T-cell (primary cell): ENCODE results near the gene FBXW7. TPM values are rescaled to one million over a fixed set of nuclear protein-coding genes. Genes with fewer than 3 reads are reported as not detected.

Source experiments
- ATAC-seq, 4 experiments: fragments of 200-7000 bp in 3 of 4; fragments of 150-1000 bp in 1 of 4; cut with Tn5 transposase; replicated peaks in 1 of 4; 1 replicate in 3 of 4; 2 replicates in 1 of 4; pipeline ENCODE4 v1.10.0; 2021; ENCODE audit warnings: moderate library complexity in 3 of 4, mild to moderate bottlenecking in 2 of 4, moderate number of reproducible peaks in 1 of 4
- CTCF ChIA-PET, 2 donors: fragments of 300-600 bp; sonication (Branson Sonifier 250); formaldehyde crosslinking; loops; one replicate each; lab custom pipeline; 2022; ENCODE audit warnings: antibody characterized with exemption in 2 of 2; lab: Charles Lee
- POLR2A ChIA-PET, 2 donors: fragments of 300-600 bp; sonication (Branson Sonifier 250); formaldehyde crosslinking; loops; one replicate each; lab custom pipeline; 2022; ENCODE audit warnings: antibody characterized with exemption in 2 of 2; lab: Charles Lee
- DNase-seq, 35 experiments: peaks; one replicate each; pipeline versions ENCODE4 v3.0.0 to v3.0.0-alpha.2; 2013 to 2023
- H3K27ac ChIP-seq: one replicate; pipeline ENCODE4 v1.5.1; 2013; ENCODE audit warnings: low read length
- H3K27me3 ChIP-seq, 2 experiments: replicated peaks in 1 of 2; 1 replicate in 1 of 2; 2 replicates in 1 of 2; pipeline versions ENCODE4 v1.6.1 to v1.7.0; 2013; ENCODE audit warnings: low read length in 1 of 2, mixed read lengths in 1 of 2; ENCODE audit not compliant: control insufficient read depth in 2 of 2, insufficient read depth in 2 of 2; ENCODE audit errors: extremely low read depth in 1 of 2
- H3K36me3 ChIP-seq, 2 donors: 1 replicate in 1 of 2; 2 replicates in 1 of 2; pipeline versions ENCODE4 v1.6.1 to v1.7.0; 2013; ENCODE audit warnings: low read length in 1 of 2; ENCODE audit not compliant: control insufficient read depth in 2 of 2, insufficient read depth in 1 of 2; ENCODE audit errors: extremely low read depth in 1 of 2
- H3K4me1 ChIP-seq, 2 experiments: 1 replicate in 1 of 2; 2 replicates in 1 of 2; pipeline versions ENCODE4 v1.6.1 to v1.7.0; 2013; ENCODE audit warnings: low read length in 2 of 2, mixed read lengths in 1 of 2; ENCODE audit not compliant: insufficient read depth in 2 of 2, control insufficient read depth in 1 of 2; ENCODE audit errors: extremely low read depth in 1 of 2
- H3K4me3 ChIP-seq, 2 donors: 1 replicate in 1 of 2; 2 replicates in 1 of 2; pipeline versions ENCODE4 v1.5.1 to v1.7.0; 2013; ENCODE audit warnings: mild to moderate bottlenecking in 2 of 2, low read length in 1 of 2, moderate library complexity in 1 of 2; ENCODE audit not compliant: control insufficient read depth in 1 of 2; ENCODE audit errors: extremely low read depth in 1 of 2
- H3K9me3 ChIP-seq: 2 replicates; pipeline ENCODE4 v1.7.0; 2013
- H3K27ac Mint-ChIP-seq, 2 donors: one replicate each; pipeline ENCODE4 v1.8.0; 2020 to 2021; ENCODE audit warnings: mild to moderate bottlenecking in 2 of 2, mixed read lengths in 2 of 2
- H3K27me3 Mint-ChIP-seq, 2 donors: one replicate each; pipeline ENCODE4 v1.8.0; 2021 to 2022; ENCODE audit warnings: mixed read lengths in 2 of 2
- H3K36me3 Mint-ChIP-seq: one replicate; pipeline ENCODE4 v1.8.0; 2021; ENCODE audit warnings: mixed read lengths
- H3K4me1 Mint-ChIP-seq, 3 donors: one replicate each; pipeline ENCODE4 v1.8.0; 2020 to 2022; ENCODE audit warnings: mixed read lengths in 3 of 3, mild to moderate bottlenecking in 1 of 3
- H3K4me3 Mint-ChIP-seq, 3 donors: one replicate each; pipeline ENCODE4 v1.8.0; 2020 to 2022; ENCODE audit warnings: mild to moderate bottlenecking in 3 of 3, mixed read lengths in 3 of 3, moderate library complexity in 3 of 3
- H3K9me3 Mint-ChIP-seq, 3 donors: one replicate each; pipeline ENCODE4 v1.8.0; 2020 to 2022; ENCODE audit warnings: mixed read lengths in 3 of 3
- WGBS: methylation state at CpG from one replicate; pipeline ENCODE4 v1.1.5; 2013; ENCODE audit warnings: missing lambda C conversion rate; ENCODE audit not compliant: insufficient coverage; 5-methylcytosine and 5-hydroxymethylcytosine counted together
- total RNA-seq, 35 experiments: library from RNA in 6 of 35; stranded (reverse) in 6 of 35; fragments of 120-200 nt in 1 of 35; gene quantifications; one replicate each; pipeline versions ENCODE4 v1.2.1 to v1.2.4 and lab custom pipeline; 2013 to 2026

FBXW7 gene
- total RNA-seq, 5 donors from 2014 or later (not counting 1 experiment from before 2014, with no cell fraction given), result 91.9 to 131 (median 96.0) TPM

- Mint-ChIP-seq H3K27me3 (no peaks in the 10 kb centered on the region), H3K4me3 (no peak overlapping the region), H3K27ac (no peak overlapping the region), H3K36me3 (peaks cover 37% of the 10 kb centered on the region), H3K4me1 (peaks cover 2 to 16% (median 12%) of the 10 kb centered on the region in 3 donors), H3K9me3 (no peaks in the 10 kb centered on the region)
- ChIA-PET POLR2A (no interaction called here), CTCF (no interaction called here)
- Histone ChIP-seq H3K27ac (no peak overlapping the region), H3K36me3 (no peaks in the 10 kb centered on the region), H3K4me3 (no peak overlapping the region), H3K27me3 (no peaks in the 10 kb centered on the region), H3K9me3 (no peaks in the 10 kb centered on the region), H3K4me1 (no peaks in the 10 kb centered on the region)
- ATAC-seq (no peak), DNase-seq (no peak)
- WGBS, result 83% methylated on average over 1 of the region's 2 CpGs
Observed at GRCh38 chr4:152363904-152364303, 172.0 kb downstream of the FBXW7 start.

GRCh38 chr4:152363086-152363485 is 172.8 kb downstream of the FBXW7 start:
- H3K36me3 Mint-ChIP-seq, result peaks cover 40% of the 10 kb centered on the region
- H3K9me3 Mint-ChIP-seq, result no peaks in the 10 kb centered on the region
- Histone ChIP-seq H3K4me3 (no peak overlapping the region), H3K9me3 (no peaks in the 10 kb centered on the region), H3K27me3 (no peaks in the 10 kb centered on the region), H3K27ac (no peak overlapping the region), H3K36me3 (no peaks in the 10 kb centered on the region), H3K4me1 (no peaks in the 10 kb centered on the region)
- no peaks in the 10 kb centered on the region for H3K27me3 Mint-ChIP-seq
- ATAC-seq (no peak), DNase-seq (no peak)
- H3K27ac Mint-ChIP-seq, result no peak overlapping the region
- no peak overlapping the region for H3K4me3 Mint-ChIP-seq
- H3K4me1 Mint-ChIP-seq, result peaks cover 2 to 16% (median 12%) of the 10 kb centered on the region in 3 donors
- ChIA-PET POLR2A (no interaction called here), CTCF (no interaction called here)

- H3K4me1 ChIP-seq, result no peaks in the 10 kb centered on the region
- H3K9me3 ChIP-seq, result no peaks in the 10 kb centered on the region
- Mint-ChIP-seq H3K27ac (no peak overlapping the region), H3K27me3 (no peaks in the 10 kb centered on the region), H3K36me3 (peaks cover 29% of the 10 kb centered on the region), H3K4me1 (peaks cover 5 to 15% (median 12%) of the 10 kb centered on the region in 3 donors), H3K9me3 (no peaks in the 10 kb centered on the region), H3K4me3 (no peak overlapping the region)
- ATAC-seq (no peak), DNase-seq (no peak)
- CTCF ChIA-PET, result no interaction called here
- H3K4me3 ChIP-seq, result no peak overlapping the region
- POLR2A ChIA-PET, result no interaction called here
- H3K27me3 ChIP-seq, result no peaks in the 10 kb centered on the region
- WGBS, result no CpG with 5 or more reads among the region's 1 CpG
- H3K27ac ChIP-seq, result no peak overlapping the region
- no peaks in the 10 kb centered on the region for H3K36me3 ChIP-seq
Observed at GRCh38 chr4:152360045-152360410, 175.9 kb downstream of the FBXW7 start.

- no peak overlapping the region for H3K4me3 Mint-ChIP-seq
Observed at GRCh38 chr4:152359208-152360044, 176.5 kb downstream of the FBXW7 start.

GRCh38 chr4:152357206-152357605 is 178.7 kb downstream of the FBXW7 start:
- Mint-ChIP-seq H3K4me1 (peaks cover 17 to 30% (median 22%) of the 10 kb centered on the region in 3 donors), H3K4me3 (no peak overlapping the region), H3K36me3 (peaks cover 14% of the 10 kb centered on the region), H3K9me3 (no peaks in the 10 kb centered on the region), H3K27me3 (no peaks in the 10 kb centered on the region), H3K27ac (no peak overlapping the region)
- Histone ChIP-seq H3K4me3 (no peak overlapping the region), H3K4me1 (peaks cover 5 to 11% of the 10 kb centered on the region in 2 experiments), H3K27ac (no peak overlapping the region), H3K9me3 (no peaks in the 10 kb centered on the region), H3K36me3 (no peaks in the 10 kb centered on the region), H3K27me3 (no peaks in the 10 kb centered on the region)
- ATAC-seq (no peak), DNase-seq (no peak)
- POLR2A ChIA-PET, result interaction anchor here in 1 of 2 donors (0.7 kb wide), 1 partner anchor 166 kb away, joined by 6 read pairs; no protein-coding TSS in a partner anchor
- CTCF ChIA-PET, result interaction anchor here in 1 of 2 donors (2.5 kb wide), 1 partner anchor 13 kb away, joined by 7 read pairs; no protein-coding TSS in a partner anchor
- WGBS, result no CpG with 5 or more reads among the region's 6 CpGs

More at GRCh38 chr4:152359208-152360044, 176.5 kb downstream of the FBXW7 start:
- no peaks in the 10 kb centered on the region for H3K36me3 ChIP-seq
- H3K27ac Mint-ChIP-seq, result no peak overlapping the region
- no peaks in the 10 kb centered on the region for H3K4me1 ChIP-seq
- no peak for ATAC-seq
- H3K4me1 Mint-ChIP-seq, result peaks cover 6 to 13% (median 8%) of the 10 kb centered on the region in 3 donors
- no peaks in the 10 kb centered on the region for H3K9me3 Mint-ChIP-seq
- no peak for DNase-seq
- H3K27me3 Mint-ChIP-seq, result no peaks in the 10 kb centered on the region
- ChIA-PET CTCF (interaction anchor here in 1 of 2 donors (2.5 kb wide), 1 partner anchor 10 kb away, joined by 7 read pairs; no protein-coding TSS in a partner anchor), POLR2A (interaction anchor here in 1 of 2 donors (0.5 to 0.6 kb wide), 3 partner anchors 10 to 283 kb away, joined by 3 to 4 read pairs (median 4); no protein-coding TSS in a partner anchor)
- no peaks in the 10 kb centered on the region for H3K9me3 ChIP-seq
- 100% methylated on average over 1 of the region's 9 CpGs for WGBS
- H3K36me3 Mint-ChIP-seq, result peaks cover 25% of the 10 kb centered on the region
- no peak overlapping the region for H3K4me3 ChIP-seq
- no peaks in the 10 kb centered on the region for H3K27me3 ChIP-seq
- no peak overlapping the region for H3K27ac ChIP-seq

GRCh38 chr4:152356428-152357034 is 179.4 kb downstream of the FBXW7 start:
- WGBS, result no CpG with 5 or more reads among the region's 1 CpG
- no peak overlapping the region for H3K27ac ChIP-seq
- Mint-ChIP-seq H3K9me3 (no peaks in the 10 kb centered on the region), H3K4me3 (no peak overlapping the region), H3K27me3 (no peaks in the 10 kb centered on the region), H3K36me3 (peaks cover 14% of the 10 kb centered on the region), H3K27ac (no peak overlapping the region), H3K4me1 (peaks cover 18 to 31% (median 25%) of the 10 kb centered on the region in 3 donors)
- ATAC-seq (no peak), DNase-seq (no peak)
- H3K9me3 ChIP-seq, result no peaks in the 10 kb centered on the region
- H3K4me3 ChIP-seq, result no peak overlapping the region
- no peaks in the 10 kb centered on the region for H3K27me3 ChIP-seq
- CTCF ChIA-PET, result interaction anchor here in 1 of 2 donors (0.8 kb wide), 1 partner anchor 616 kb away, joined by 3 read pairs; no protein-coding TSS in a partner anchor
- H3K36me3 ChIP-seq, result no peaks in the 10 kb centered on the region
- H3K4me1 ChIP-seq, result peaks cover 5 to 11% of the 10 kb centered on the region in 2 experiments
- POLR2A ChIA-PET, result no interaction called here
